Mucosa of rectum (tissue), 2 donors: ENCODE measurements around the gene CHSY3.

ENCODE experiments used
- H3K27ac ChIP-seq, 2 donors: one replicate each; pipeline ENCODE4 v1.7.0; 2013; ENCODE audit warnings: inconsistent platforms in 2 of 2, low read depth in 2 of 2, low read length in 2 of 2
- H3K27me3 ChIP-seq, 2 donors: one replicate each; pipeline ENCODE4 v1.7.0; 2013; ENCODE audit warnings: low read length in 2 of 2; ENCODE audit not compliant: control insufficient read depth in 2 of 2, insufficient read depth in 2 of 2
- H3K36me3 ChIP-seq, 2 donors: one replicate each; pipeline ENCODE4 v1.7.0; 2013; ENCODE audit warnings: low read length in 2 of 2; ENCODE audit not compliant: control insufficient read depth in 2 of 2, insufficient read depth in 2 of 2
- H3K4me1 ChIP-seq, 2 donors: one replicate each; pipeline ENCODE4 v1.7.0; 2013; ENCODE audit warnings: low read length in 2 of 2, mild to moderate bottlenecking in 1 of 2; ENCODE audit not compliant: control insufficient read depth in 2 of 2, insufficient read depth in 2 of 2
- H3K4me3 ChIP-seq, 2 donors: one replicate each; pipeline ENCODE4 v1.7.0; 2013; ENCODE audit warnings: low read length in 2 of 2
- H3K9ac ChIP-seq, 2 donors: one replicate each; pipeline ENCODE4 v1.7.0; 2013; ENCODE audit warnings: low read length in 2 of 2, low read depth in 1 of 2, mild to moderate bottlenecking in 1 of 2
- H3K9me3 ChIP-seq, 2 donors: one replicate each; pipeline ENCODE4 v1.7.0; 2013; ENCODE audit warnings: low read length in 2 of 2; ENCODE audit not compliant: control insufficient read depth in 2 of 2
- donor health status: healthy.
- donor health status: Normal muscosa, but diverticular disease.

The CHSY3 gene

GRCh38 chr5:130126746-130127145 lies 222.5 kb downstream of the CHSY3 start:
- H3K9ac ChIP-seq: no peak overlapping the region
- no peaks in the 10 kb centered on the region for H3K4me1 ChIP-seq
- no peak overlapping the region for H3K27ac ChIP-seq
- H3K4me3 ChIP-seq: no peak overlapping the region
- H3K9me3 ChIP-seq: no peaks in the 10 kb centered on the region
- no peaks in the 10 kb centered on the region for H3K27me3 ChIP-seq
- no peaks in the 10 kb centered on the region for H3K36me3 ChIP-seq

- no peaks in the 10 kb centered on the region for H3K4me1 ChIP-seq
- no peak overlapping the region for H3K27ac ChIP-seq
These were observed 231.2 kb downstream of the CHSY3 start for GRCh38 chr5:130135506-130135905.

DNA sequence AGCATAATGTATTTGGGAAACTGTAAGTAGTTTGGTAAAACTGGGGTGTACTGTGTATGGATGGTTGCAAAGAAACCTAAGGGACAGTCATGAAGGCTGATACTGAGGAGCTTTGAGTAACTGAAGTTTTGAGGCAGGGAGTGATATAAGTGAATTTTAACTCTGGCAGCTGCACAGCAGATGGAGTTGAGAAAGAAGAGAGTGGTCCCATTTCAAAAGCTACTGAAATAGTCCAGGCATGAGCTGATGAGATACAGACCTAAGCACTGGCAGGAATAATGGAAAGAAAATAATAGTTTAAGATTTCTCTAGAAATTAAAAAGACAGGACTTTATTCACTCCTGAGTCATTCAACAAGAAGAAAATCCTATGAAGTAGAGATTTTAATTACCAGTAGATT lies 232.0 kb downstream of the CHSY3 start:
- H3K9ac ChIP-seq: no peak overlapping the region
- H3K36me3 ChIP-seq: no peaks in the 10 kb centered on the region
- H3K27me3 ChIP-seq: no peaks in the 10 kb centered on the region
- no peaks in the 10 kb centered on the region for H3K4me1 ChIP-seq
- no peak overlapping the region for H3K27ac ChIP-seq
- H3K4me3 ChIP-seq: no peak overlapping the region
- no peaks in the 10 kb centered on the region for H3K9me3 ChIP-seq

More at GRCh38 chr5:130135506-130135905, 231.2 kb downstream of the CHSY3 start:
- H3K9me3 ChIP-seq: no peaks in the 10 kb centered on the region
- H3K36me3 ChIP-seq: no peaks in the 10 kb centered on the region
- no peaks in the 10 kb centered on the region for H3K27me3 ChIP-seq
- no peak overlapping the region for H3K4me3 ChIP-seq
- H3K9ac ChIP-seq: no peak overlapping the region

- H3K27me3 ChIP-seq: no peaks in the 10 kb centered on the region
- no peak overlapping the region for H3K27ac ChIP-seq
- H3K9me3 ChIP-seq: no peaks in the 10 kb centered on the region
- no peaks in the 10 kb centered on the region for H3K4me1 ChIP-seq
- no peaks in the 10 kb centered on the region for H3K36me3 ChIP-seq
- H3K9ac ChIP-seq: no peak overlapping the region
- no peak overlapping the region for H3K4me3 ChIP-seq
These were observed 233.4 kb downstream of the CHSY3 start for GRCh38 chr5:130137681-130138080.

DNA sequence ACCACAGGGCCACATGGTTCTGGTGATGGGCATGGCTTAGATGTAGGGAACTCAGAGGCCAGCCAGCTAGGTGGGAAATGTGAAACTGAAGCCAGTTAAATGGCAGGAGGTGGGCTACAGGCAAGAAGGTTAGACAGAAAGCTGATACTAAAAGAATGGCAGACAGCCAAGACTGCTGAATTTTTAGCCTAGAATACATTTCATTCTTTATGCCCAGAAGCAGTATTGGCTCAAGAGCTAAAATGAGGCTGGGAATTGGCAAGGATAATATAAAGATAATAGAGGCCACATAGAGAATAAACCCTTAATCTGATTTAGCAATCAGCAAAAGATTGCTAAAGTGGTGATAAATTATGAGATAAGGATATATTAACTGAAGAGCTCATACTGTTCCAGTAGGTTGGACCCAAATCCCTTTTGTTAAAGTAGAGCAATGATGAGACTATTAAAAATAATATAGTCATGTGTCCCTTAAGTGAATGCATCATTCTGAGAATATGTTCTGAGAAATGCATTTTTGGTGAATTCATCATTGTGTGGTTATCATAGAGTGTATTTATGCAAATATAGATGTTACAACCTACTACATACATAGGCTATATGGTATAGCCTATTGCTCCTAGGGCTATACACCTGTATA lies 234.3 kb downstream of the CHSY3 start:
- no peak overlapping the region for H3K4me3 ChIP-seq
- H3K36me3 ChIP-seq: no peaks in the 10 kb centered on the region
- no peaks in the 10 kb centered on the region for H3K4me1 ChIP-seq
- no peaks in the 10 kb centered on the region for H3K9me3 ChIP-seq
- no peaks in the 10 kb centered on the region for H3K27me3 ChIP-seq
- no peak overlapping the region for H3K9ac ChIP-seq
- no peak overlapping the region for H3K27ac ChIP-seq

DNA sequence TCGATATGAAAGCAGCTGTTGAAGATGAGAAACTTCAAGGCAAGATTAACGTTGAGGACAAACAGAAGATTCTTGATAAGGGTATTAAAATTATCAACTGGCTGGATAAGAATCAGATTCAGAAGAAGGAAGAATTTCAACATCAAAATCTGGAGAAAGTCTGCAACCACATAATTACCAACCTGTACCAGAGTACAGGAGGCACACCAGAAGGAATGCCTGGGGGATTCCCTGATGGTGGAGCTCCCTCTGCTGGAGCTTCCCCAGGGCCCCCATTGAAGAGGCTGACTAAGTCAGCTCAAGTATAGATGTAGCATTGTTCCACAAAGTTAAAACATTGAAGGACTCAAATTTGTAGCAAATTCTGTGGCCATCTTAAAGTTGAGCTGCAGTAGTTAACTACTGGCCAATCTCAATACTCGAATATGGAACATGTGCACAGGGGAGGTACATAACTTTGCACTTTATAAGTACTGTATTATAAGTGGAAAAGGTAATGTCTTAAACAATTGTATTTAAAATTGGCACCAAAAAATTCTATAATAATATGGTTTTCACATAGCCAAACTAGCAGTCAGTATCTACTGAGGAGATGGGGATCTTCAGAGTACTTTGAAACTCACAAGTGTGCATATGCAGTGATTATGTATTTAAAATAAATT lies 237.5 kb downstream of the CHSY3 start:
- Histone ChIP-seq H3K4me1 (no peaks in the 10 kb centered on the region), H3K36me3 (no peaks in the 10 kb centered on the region), H3K27me3 (no peaks in the 10 kb centered on the region), H3K9ac (no peak overlapping the region), H3K27ac (no peak overlapping the region), H3K9me3 (no peaks in the 10 kb centered on the region), H3K4me3 (no peak overlapping the region)

DNA sequence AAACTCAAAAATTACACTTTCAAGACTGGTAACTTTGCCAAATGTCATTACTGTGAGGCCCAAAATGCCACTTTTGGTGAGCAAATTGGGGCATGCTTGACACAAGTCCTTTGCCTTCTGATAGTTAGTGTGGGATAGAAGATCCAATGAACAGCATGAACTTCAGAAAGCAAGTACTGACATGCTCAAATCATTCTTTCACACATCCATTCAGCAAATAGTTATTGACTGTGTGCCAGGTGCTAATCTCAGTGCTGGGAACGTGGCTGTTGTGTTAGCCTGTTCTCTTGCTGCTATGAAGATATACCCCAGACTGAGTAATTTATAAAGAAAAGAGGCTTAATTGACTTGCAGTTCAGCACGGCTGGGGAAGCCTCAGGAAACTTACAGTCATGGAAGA lies 247.0 kb downstream of the CHSY3 start:
- Histone ChIP-seq H3K9me3 (no peaks in the 10 kb centered on the region), H3K27ac (no peak overlapping the region), H3K27me3 (no peaks in the 10 kb centered on the region), H3K9ac (no peak overlapping the region), H3K4me1 (no peaks in the 10 kb centered on the region), H3K4me3 (no peak overlapping the region), H3K36me3 (no peaks in the 10 kb centered on the region)

DNA sequence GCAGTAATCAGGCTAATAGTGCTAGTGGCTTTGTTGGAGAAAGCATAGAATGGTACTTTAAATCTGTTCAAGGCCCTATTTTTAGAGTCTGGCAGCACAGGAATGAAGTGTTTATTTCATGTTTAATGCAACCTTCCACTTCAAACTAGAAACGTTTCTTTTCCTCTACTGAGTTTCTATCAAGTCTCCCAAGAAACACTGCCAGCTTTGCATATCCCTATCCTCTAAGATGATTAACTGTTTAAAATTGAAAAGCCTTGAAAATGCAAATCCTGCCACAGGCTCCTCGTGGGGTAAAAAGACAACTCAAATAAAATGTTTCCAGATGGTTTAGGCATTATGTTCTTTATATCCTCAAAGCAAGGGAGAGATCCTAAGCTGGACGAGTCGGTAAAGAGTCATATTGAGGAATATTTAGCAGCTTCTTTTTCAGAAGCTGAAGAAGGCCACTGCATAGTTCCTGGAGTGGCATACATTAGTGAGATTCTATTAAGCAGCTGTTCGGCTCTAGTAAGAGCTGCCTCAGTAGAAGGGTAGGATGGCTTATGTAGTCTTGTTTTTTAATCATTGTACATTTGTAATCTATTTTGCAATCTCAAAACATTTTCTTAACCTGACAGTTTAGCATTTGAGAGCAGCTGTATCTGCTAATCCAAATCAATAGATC lies 251.2 kb downstream of the CHSY3 start:
- no peak overlapping the region for H3K9ac ChIP-seq
- no peaks in the 10 kb centered on the region for H3K36me3 ChIP-seq
- no peaks in the 10 kb centered on the region for H3K4me1 ChIP-seq
- no peaks in the 10 kb centered on the region for H3K27me3 ChIP-seq
- no peaks in the 10 kb centered on the region for H3K9me3 ChIP-seq
- no peak overlapping the region for H3K27ac ChIP-seq
- no peak overlapping the region for H3K4me3 ChIP-seq

GRCh38 chr5:130158036-130158435 lies 253.8 kb downstream of the CHSY3 start:
- H3K9me3 ChIP-seq: no peaks in the 10 kb centered on the region
- no peak overlapping the region for H3K27ac ChIP-seq
- no peak overlapping the region for H3K4me3 ChIP-seq
- H3K27me3 ChIP-seq: no peaks in the 10 kb centered on the region
- no peaks in the 10 kb centered on the region for H3K36me3 ChIP-seq
- H3K9ac ChIP-seq: no peak overlapping the region
- no peaks in the 10 kb centered on the region for H3K4me1 ChIP-seq

DNA sequence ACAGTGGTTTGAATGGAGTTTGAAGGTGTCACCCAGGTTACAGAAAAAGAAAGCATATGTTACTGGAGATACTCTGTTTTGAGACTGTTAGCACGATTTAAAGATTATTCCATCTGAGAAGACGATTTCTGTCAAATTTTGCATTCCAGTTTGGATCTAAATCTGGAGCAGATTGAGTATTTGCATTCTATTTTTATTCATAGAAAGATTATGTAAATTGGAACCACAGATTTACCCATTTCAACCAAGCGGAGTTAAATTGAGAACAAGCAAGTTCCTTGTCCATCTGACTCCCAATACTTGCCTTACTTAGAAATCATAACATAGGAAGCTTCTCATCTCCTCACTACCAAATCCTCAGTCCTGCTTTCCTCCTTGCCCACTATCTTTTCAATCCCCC lies 255.7 kb downstream of the CHSY3 start:
- no peaks in the 10 kb centered on the region for H3K9me3 ChIP-seq
- H3K27ac ChIP-seq: no peak overlapping the region
- H3K4me1 ChIP-seq: no peaks in the 10 kb centered on the region
- H3K27me3 ChIP-seq: no peaks in the 10 kb centered on the region
- H3K4me3 ChIP-seq: no peak overlapping the region
- no peaks in the 10 kb centered on the region for H3K36me3 ChIP-seq
- H3K9ac ChIP-seq: no peak overlapping the region
